GM12874 (cell line): ENCODE results near the gene PROCA1.

Experiments
- TF ChIP-seq, protein P1 (sequence below): IDR thresholded peaks from 2 replicates; pipeline ENCODE4 v1.5.1; 2011; ENCODE audit warnings: low read depth, mild to moderate bottlenecking, control low read depth, low read length, moderate library complexity; ENCODE audit not compliant: insufficient read depth

Gene PROCA1, protein sequence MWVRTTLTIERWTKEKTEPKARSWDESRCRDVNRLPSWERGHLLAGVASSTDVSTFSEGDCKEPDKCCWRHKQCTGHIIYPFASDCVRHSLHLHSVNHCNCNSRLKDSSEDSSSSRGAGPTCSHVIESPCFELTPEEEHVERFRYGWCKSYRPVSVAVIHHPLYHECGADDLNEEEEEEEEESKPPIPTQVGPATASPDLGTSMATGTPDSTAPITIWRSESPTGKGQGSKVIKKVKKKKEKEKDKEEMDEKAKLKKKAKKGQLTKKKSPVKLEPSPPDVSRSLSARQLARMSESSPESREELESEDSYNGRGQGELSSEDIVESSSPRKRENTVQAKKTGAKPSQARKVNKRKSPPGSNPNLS

DNA sequence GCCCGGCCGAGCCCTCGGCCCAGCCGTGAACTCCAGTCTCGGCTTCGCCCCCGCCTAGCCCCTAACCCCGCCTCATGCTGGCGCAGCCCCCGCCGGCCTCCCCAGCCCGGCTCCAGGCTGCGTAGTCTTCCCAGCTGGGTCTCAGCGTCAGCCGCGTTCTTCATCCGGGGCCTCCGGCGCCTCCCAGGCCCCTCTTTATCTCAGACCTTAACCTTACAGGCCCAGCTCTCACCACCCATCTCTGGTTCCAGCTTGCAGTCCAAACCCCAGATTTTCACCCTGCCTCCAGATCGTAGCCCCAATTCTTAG, at the start of gene PROCA1:
PROCA1 (minus strand) TSS at position 166 of the 309 bp plus-strand sequence. CDS start 228 bp downstream, outside the sequence.
- TF ChIP-seq, protein P1, sequence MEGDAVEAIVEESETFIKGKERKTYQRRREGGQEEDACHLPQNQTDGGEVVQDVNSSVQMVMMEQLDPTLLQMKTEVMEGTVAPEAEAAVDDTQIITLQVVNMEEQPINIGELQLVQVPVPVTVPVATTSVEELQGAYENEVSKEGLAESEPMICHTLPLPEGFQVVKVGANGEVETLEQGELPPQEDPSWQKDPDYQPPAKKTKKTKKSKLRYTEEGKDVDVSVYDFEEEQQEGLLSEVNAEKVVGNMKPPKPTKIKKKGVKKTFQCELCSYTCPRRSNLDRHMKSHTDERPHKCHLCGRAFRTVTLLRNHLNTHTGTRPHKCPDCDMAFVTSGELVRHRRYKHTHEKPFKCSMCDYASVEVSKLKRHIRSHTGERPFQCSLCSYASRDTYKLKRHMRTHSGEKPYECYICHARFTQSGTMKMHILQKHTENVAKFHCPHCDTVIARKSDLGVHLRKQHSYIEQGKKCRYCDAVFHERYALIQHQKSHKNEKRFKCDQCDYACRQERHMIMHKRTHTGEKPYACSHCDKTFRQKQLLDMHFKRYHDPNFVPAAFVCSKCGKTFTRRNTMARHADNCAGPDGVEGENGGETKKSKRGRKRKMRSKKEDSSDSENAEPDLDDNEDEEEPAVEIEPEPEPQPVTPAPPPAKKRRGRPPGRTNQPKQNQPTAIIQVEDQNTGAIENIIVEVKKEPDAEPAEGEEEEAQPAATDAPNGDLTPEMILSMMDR, result no peak

- TF ChIP-seq, protein P1, result no peak
These were observed 49.2 kb upstream of the PROCA1 start for GRCh38 chr17:28760601-28761562.

GRCh38 chr17:28759256-28759865, 47.7 kb upstream of the PROCA1 start:
- TF ChIP-seq, protein P1, result no peak

DNA sequence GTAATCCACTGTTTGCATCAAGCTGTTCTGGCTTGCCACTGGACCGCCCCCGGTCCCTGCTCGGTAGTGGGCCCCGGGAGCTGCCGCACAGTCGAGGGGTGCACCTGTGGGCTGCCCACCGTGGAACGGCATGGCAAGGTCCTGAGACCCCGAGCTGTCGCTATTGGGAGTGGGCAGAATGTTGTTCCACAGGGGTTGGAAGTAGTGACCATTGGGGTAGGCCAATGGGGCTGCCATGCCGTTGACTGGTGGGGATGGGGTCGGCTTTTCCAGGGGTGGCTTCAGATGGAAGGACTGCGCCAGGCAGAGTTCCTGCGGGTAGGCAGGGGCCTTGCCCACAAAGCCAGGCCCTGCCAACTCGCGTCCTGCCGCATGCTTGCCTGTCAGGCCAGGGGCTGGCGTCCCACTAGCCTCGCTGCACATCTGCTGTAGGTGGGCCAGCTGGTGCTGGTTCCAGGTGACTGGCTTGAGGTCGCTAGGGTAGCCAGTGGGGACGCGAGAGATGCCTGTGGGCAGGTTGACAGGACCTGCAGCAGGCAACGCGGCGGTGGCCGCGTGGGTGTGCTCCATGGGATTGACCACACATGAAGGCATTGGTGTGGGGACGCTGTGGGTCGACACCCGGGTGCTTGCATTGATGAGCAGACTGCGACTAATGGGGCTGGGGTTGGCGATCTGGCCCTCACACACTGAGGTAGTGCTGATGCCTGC, 46.9 kb upstream of the PROCA1 start:
- TF ChIP-seq, protein P1, result no peak

DNA sequence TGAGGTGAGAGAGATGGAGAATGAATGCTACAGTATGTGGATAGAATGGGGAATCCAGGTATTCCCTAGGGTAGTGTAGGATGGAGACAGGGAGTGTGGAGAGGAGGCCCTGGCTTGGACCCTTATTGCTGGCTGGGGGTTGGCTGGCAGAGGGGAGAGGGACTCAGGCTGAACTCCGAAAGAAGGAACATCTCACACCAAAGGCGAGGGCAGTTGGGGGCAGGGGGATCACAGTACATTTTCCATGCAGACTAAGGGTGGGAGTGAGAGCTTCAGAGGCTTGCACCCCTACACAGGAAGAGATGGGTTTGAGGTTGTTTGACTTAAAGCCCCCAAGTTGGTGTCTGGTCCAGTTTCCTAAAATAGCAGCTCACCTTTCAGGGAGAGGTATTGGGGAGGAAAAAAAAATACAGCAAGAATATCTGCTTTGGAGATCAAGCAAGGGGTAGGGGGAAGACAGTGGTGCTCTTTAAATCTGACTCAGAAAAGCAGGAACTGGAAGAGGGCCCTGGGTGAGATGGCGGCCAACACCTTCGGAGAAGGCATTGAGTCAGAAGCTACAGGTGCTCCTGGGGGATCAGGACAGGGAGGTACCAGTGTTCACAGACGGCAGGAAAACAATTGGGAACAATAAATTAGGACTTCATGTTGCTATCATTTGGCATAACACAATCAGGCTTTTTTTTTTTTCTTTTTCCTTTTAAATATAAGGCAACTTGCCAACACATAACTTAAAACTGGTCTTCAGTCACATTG, 44.5 kb upstream of the PROCA1 start:
- TF ChIP-seq, protein P1, result no peak

GRCh38 chr17:28755486-28755885, 43.8 kb upstream of the PROCA1 start:
- TF ChIP-seq, protein P1, result no peak
